HG03196 (cell line): Measurements from ENCODE around the gene PHACTR3.

Experiments used
- ATAC-seq: cut with Tn5 transposase; IDR thresholded peaks from one replicate; pipeline ENCODE4 v1.9.1; 2021; ENCODE audit not compliant: unreplicated experiment

PHACTR3 gene

DNA sequence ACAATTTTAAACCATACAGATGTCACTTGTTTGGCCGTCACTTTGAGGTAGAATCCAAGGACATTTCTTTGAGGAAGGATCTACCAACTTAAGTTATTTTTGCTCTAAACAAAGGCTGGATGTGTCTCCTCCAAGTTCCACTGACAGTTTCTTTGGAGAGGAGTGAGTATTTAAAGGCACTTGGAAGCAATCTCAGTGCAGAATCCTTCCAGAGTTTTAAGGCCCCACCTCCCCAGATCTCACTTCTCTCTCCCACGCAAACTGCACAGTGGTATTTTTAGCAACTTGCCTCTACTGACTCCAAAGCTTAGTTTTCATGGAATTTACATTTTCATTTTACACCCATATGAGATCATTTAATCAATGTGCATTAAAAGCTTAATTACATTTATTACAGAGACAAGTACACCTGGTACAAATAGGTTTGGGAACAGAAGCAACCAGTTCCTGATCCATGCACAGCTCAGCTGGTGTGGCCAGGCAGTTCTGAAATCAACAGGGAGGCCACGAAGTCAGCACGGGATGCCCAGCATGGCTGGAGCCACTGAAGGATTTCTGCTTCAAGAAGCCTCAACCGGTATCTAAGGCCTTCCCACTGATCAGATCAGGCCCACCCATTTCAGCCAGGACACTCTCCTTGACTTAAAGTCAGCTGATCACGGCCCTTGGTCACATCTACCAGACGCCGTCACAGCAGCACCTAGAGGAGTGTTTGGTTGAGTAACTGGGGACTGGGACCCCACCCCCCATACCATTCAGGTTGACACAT, 219.3 kb downstream of the PHACTR3 start:
- ATAC-seq = no peak

DNA sequence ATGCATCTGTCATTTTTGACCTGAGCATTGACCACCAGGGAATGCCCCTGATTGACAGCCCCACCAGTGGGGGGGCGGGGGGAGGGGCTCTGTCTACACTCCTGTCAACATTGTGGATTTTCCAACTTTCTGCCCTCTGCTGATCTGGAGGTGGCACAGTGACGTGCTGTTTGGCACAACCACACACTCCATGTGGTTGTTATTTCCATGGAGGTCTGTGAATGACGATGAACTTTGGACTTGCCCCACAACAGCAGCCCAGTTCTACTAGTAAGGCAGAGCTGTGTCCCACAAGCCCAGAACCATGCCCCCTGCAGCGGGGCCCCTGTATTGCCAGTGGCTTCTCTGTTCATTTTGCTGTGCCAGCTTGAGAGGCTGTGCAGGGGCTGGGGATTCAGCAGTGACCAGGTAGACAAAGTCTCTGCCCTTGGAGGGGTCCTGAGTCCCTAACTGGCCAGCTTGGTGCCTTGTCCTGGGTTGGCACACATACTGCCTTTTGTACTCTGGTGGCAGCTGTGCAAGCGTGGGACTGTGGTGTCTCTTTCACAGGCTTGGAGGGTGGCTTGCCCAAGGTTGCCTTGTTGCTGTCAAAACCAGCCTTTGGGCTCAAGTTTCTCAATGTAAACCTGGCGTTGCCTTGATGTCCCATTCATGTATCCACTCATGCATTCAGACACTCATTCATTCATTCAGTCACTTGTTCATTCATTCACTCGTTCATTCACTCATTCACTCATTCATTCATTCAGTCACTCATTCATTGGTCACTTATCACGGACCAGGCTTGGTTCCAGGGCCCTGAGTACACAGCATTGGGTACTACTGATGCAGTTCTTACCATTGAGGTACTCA, 220.6 kb downstream of the PHACTR3 start:
- no peak for ATAC-seq

DNA sequence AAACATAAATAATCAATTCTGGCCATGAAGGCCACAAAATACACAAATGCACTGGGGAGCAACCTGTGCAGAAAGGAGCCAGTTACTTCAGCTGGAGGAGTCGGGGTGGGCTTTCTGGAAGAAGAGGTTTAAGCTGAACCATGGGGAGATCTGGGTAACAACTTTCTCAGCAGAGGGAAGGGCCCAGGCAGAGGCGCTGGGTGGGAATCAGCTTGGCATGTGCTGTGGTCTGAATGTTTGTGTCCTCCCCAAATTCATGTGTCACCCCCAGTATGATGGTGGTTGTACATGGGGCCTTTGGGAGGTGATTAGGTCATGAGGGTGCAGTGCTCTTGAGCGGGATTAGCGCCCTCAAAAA, 221.2 kb downstream of the PHACTR3 start:
- ATAC-seq = no peak

DNA sequence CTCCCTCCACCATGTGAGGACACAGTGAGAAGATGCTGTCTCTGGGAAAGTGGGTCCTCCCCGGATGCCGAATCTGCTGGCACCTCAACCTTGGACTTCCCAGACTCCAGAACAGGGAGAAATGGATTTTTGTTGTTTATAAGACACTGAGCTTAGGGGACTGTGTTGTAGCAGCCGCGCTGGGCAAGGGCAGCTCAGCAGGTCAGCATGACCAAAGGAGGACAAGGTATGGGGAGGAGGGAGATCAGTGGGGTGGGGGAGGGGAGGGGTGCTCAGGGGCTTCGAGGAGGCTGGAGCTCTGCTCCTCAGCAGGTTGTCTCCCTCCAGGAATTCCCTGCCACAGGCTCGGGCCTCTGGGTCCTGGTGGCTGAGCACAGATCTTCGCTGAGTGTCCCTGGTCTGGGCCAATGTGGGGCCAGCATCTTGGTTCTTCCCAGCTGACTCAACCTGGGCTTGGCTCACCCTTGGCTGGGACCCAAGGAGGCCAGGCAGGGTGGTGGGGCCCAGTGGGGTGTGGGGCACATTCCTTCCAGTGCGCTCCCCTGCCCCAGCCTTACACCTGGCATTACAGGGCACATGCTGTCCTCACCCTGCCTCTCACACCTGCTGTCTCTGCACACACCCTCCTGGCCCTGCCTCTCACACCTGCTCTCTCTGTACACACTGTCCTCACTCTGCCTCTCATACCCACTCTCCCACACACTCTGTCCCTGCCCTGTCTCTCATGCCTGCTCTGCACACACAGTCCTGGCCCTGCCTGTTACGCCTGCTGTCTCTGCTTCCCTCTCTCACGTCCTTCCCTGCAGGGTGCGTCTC, 221.8 kb downstream of the PHACTR3 start:
- no peak for ATAC-seq

DNA sequence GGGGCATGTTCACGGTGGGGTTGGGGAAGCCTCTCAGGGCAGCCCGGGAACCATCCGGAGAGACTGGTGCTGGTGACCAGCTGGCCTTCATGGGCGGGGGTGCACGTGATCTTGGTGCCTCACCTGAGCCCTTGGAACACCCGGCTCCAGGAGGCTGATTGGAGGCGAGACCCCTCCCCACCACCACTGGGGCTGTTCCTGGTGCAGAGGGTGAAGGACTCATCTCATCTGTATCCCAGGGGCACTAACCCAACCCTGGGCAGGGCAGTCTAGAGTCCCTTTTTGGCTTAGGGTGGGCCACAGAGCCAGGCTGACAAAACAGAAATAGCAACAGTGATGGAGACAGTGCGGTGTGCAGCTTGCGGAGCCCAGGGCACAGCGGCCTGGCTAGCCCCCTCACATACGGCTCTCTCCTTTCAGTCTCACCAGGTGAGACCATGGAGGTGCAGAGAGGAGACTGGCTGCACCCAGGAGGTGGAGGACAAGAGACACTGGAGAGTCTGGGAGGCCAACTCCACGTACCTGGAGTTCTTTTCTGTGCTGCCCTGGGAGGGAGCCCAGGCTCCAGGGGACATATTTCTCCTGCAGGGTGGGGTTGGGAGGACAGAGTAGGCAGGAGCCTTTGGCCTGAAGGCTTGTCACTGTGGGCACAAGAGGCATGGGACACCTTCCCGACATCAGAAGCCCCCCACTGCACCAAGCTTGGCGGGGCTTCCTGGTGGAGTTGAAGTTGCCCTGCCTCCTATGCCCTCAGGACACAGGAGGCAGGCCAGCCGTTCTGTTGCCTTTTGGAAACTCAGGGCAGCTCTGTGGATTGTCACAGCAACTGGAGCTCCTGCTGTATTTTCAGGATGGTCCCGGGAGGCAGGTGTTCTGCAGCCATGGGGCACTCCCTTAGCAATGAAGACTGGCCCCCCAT, 223.1 kb downstream of the PHACTR3 start:
- ATAC-seq = no peak

DNA sequence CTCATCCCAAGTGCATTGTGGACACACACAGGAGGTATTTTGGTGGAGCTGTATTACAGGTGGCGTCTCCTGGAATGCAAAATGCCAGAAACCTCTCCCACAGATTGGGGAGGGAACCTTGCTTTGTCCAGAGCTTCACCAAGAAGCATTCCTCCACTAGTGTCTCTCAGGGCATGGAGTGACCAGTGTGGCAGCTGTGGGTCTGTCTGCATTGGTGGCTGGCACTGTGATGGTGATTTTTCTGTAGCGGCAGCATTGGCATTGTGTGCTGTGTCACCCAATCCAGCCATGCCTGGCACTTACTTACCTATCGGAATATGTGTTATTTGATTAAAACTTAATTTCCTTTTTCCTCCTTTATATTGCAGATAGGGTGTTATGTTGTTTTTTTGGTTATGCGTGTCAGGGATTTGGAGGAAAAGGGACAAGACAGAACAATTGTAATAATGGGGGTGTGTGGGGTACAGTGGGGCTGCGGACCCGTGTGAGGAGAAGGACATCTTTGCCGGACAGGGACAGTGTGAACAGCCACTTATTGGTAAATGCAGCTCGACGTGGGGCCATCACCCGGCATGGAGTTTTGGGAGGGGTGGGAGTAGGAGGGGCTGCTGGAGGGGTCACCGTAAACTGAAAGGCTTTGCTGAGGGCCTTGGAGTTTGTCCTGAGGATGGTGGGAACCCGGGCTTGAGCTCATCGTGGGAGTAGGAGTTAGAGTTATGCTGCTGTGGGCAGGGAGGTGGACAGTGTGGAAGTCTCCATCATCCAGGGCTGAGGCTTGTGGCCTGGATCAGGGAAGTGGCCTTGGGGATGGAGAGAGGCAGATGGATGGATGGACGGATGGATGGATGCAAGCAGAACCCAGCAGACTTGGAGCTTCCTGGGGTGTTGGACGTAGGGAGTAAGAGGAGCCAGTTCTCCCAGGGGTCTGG, 224.0 kb downstream of the PHACTR3 start:
- ATAC-seq = no peak

DNA sequence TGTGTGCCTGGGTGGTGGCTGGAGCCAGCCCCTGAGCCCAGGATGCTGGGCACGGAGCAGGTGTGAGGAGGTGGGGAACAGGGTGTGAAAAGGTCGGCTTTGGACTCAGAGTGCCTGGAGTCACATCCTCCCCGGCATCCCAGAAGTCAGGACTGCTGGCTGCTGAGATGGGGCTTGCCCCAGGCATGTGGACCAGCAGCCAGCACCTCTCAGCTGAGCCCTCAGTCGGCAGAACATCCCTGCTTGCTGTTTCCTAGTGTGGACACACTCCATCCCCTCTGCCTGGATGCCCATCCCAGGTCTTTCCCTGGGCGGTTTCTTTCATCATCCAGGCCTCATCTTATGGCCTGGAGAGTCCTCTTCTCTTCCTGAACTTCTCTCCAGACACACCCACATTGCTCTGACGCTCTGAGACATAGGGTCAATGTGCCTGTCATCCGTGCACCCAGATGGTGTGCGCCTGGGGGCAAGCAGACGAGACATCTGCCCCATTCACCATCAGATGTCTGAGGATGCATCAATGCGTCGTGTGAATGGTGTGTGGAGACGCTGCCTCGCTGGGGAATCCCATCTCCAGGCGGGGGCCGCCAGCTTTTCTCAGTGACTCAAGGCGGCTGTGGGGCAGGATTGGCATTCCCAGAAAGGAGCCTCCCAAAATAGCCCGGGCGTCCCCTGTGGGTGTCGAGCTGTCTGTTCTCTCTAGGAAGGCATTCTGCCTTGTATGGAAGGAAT, 224.9 kb downstream of the PHACTR3 start:
- ATAC-seq = no peak

DNA sequence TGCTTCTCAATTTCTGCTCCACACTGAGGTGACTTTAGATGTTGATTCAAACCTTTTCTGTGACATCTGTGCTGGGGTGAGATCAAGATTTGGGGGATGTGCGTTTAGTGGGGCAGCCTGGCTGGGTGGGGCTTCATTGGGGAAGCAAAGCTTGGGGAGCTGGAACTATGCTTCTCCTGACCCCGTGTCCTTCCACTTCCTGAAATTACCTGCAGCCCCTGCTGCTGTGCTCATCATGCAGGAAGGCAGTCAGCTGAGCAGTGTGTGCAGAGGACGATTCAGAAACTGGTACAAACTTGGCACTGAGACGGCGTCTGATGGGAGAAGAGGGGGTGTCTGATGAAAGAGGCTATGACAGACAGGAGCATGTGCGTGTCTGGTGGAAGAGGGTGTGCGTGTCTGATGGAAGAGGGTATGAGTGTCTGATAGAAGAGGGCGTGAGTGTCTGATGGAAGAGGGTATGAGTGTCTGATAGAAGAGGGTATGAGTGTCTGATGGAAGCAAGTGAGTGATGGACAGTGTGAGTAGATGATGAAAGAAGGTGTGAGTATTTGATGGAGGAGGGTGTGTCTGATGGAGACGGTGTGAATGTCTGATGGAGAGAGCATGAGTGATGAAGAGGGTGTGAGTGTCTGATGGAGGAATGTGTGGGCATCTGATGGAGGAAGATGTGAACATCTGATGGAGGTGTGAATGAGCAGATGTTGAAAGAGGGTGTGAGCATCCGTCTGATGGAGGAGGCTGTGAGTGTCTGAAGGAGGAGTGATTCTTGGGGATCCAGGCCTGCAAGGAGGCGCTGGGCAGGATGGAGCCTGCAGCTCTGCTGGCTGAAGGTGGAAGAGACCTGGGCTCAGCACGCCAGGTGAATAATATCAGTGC, 225.7 kb downstream of the PHACTR3 start:
- ATAC-seq = no peak

DNA sequence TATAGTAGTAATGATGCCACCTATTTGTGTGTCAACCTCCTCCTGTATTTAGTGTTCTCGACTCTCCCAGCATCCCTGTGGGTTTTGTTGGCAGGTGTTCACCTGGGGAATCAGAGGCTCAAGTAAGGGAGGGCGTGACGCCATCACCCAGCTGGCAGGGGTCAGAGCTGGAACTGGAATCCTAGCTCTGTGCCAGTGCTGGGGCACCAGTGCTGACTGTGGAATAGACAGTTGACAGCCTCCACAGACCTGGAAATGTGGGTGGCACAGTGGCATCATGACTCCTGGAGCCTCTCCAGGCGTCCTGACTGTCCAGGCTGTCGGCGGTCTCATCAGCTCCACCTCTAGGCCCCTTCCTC, 226.3 kb downstream of the PHACTR3 start:
- ATAC-seq = no peak

DNA sequence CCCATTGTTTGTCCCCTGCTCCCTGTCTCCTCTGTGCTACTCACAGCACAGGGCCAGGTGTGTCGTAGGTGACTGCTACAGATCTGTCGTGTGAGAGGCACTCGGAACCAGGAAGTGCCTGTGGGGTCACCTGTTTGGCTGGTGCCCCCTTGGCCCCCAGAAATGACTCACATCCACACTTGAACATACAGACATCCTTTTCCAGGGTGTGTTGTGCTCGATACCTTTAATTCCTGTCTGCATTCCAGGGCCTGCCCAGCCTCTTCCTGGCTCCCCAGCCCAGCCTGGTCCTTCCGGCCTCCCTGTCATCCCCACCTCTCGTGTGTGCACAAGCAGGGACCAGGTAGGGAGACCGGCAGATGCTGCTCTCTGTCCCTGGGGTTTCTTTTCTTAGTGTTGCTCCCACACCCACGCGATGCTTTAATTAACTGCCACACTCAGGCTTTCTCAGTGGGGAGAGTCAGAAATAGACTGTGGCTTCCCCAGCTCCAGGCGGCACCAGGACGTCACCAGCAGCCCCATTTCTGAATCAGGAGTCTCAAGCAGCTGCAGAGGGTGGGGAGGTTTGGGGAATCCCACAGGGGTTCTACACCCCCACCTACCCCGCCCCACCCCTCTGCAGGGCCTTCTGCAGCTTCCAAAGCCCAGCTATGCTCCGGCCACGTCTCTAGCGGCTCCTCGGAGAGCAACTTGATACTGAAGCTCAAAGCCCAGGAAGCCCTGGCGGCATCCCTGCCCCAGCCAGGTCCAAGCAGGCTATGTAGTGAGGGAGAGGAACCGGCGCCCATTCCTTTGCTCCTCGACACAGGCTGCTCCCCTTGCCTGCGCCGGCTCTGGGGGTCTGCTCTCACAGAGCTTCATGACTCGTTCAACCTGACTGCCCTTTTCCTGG, 226.9 kb downstream of the PHACTR3 start:
- ATAC-seq = no peak

DNA sequence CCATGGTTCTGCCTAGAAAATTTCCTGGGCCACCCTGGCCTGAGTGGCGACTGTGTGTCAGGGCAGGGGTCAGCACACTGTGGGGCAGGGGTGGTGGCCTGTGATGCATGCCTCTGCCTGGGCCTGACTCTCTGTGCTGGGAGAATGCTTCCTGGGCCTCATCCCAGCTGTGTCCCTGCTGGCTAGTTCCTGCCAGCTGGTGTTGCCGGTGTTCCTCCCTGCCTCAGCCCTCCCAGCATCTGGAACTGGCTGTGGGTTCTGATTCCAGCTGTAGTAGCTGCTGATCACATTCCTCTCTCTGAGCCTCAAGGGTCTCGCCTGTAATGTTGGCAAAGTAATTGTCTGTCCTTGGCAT, 227.6 kb downstream of the PHACTR3 start:
- ATAC-seq = no peak

DNA sequence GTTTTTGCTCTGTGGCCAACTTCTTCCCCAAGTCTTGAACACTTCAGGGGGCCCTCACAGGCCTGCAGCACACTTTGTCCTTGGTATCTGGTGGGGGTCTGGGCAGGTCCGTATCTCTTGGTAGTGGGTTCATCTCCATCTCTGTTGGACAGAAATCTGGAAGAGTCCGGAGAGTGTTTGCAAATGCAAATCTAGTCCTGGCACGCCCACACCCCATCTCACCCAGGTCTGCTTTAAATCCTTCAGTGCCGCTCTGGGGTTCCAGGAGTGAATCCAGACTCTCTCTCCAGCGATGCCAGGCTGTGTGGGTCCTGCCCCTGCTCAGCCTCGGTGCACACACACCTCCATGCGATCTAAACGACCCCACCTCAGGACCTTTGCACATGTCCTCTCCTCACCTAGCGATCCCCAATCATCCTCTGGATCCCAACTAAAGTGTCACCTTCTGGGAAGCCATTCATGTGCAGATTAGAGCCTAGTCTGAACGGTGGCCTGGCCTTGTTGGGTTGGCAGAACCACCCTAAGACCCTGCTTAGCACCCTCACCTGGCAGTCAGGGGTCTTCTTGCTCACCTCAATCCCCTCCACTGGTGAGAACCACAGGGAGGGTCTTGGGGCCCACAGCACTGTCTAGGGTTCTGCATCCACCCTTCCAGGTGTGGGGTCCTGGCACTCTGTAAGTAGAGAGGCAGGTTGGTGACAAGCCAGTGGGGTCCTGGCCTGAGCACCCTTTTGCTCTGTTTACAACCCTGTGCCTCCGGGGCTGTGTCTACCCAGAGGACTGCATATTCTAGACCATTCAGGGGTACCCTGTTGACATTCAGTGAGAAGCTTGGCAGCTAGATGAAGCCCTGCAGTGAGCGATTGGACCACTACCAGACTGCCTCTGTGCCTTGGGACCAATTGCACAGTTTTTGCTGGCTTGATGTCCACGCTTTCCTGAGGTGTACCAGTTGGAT, 228.3 kb downstream of the PHACTR3 start:
- no peak for ATAC-seq

DNA sequence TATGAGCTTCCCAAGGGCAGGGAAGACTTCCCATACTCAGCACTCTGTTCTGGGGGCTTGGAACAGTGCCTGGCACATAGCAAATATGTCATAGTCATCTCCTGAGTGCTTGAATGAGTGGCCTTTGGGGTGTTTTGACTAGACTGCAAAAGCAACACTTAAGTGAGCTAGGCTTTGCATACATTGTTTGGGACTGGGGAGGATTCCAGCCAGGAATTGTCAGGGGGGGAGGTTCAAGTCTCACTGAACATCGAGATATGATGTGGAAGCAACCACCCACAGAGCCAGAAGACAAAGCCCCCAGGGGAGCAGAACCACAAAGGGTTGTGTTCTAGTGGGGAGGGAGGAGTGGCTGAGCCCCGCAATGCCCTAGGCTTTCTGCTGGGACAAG, 230.7 kb downstream of the PHACTR3 start:
- no peak for ATAC-seq

DNA sequence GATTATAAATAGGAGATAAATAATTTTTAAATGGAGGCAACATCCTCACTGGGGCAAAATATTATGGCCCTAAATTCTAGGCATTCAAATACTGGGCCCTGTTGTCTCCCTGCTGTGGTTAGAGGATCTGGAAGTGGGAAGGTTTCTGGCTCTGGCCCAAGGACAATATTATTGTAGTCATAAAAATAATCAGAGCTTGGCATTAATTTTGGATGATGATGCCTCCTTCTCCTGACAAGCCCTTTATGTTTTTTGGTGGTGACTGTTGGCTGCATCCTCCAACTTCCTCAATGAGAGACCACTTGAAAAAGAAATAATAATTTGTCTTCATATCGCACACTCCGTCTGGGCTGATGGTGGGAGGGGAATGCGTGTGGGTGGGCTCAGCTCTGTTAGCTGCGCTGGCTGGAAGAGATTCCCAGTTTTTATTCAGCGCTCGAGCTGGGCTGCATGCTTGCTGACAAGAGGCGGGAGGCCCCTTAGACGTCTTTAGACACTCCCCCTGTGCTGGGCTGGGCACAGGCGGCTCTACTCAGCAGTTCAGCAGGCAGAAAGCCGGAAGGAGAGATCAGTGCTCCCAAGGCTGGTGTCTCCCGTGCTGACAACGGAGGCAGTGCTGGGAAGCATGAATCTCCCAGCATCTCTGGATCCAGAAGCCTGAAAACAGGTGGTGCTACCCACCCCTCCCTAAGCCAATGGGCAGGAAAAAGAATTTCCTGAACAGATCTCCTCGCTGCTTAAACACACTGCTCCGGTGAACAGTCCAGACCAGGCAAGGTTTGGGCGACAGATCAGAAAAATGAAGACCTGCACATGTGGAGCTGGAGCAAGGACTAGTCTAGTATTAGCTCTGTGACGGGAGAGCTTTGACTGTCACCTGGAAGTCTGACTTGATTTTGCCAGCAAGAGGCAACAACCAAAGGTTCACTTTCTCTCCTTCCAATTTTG, 231.4 kb downstream of the PHACTR3 start:
- ATAC-seq = no peak

DNA sequence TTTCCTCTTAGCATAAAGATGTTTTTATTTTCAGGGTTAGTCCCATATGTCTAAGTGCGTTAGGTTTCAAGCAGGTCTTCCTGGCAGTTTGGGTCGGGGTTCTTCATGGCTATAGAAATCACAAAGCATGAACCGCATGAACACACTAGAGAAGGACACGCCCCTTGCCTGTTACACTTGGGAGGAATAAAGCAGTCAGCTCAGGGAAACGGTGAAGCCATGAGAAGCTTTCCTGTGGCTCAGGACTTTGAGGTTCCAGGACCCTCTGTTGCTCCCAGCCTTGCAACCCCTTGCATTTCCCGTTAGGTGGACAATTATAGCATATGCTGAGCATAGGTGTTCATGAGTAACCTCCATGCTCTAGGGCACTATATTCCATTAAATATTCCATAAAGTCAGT, 232.4 kb downstream of the PHACTR3 start:
- ATAC-seq = no peak
